Right ventricle myocardium inferior (tissue), 1 donor: ENCODE data around the gene MED19. TPM values are rescaled to one million over a fixed set of nuclear protein-coding genes. Genes with fewer than 3 reads are reported as not detected.
A peak's percentile ranks its signal among the peaks of the same experiment; 100 is the strongest.

Source experiments
- ATAC-seq: fragments of 200-7000 bp; cut with Tn5 transposase; one replicate; pipeline ENCODE4 v1.9.1; 2020; ENCODE audit warnings: mild to moderate bottlenecking, moderate library complexity
- DNase-seq: peaks from one replicate; pipeline ENCODE4 v3.0.0; 2021; ENCODE audit errors: missing footprints
- intact Hi-C: fragments of 100-400 bp; cut with DNase I; formaldehyde crosslinking; loops from one replicate; pipeline ENCODE4 v1.11.0; 2022
- total RNA-seq: library from RNA; stranded (reverse); fragmentation: NEBNext Ultra II Directional; extraction: Animal tissue kit (Norgen Biotek cat#: 25700); gene quantifications from one replicate; pipeline ENCODE4 v1.2.1, GENCODE V29; 2021
- donor health status: DM: no; HTN: yes; CAD: no; lungs with severe emphysema.

MED19 gene
- total RNA-seq, 1 donor from 2014 or later, result 7.9 TPM

- intact Hi-C loops, result no loop called here
- no peak for ATAC-seq
- no peak for DNase-seq
These were observed 49.1 kb downstream of the MED19 start for GRCh38 chr11:57662893-57663292.

- intact Hi-C loops, result no loop called here
- no peak for DNase-seq
- ATAC-seq, result no peak
These were observed 52.3 kb downstream of the MED19 start for GRCh38 chr11:57659669-57660068.

DNA sequence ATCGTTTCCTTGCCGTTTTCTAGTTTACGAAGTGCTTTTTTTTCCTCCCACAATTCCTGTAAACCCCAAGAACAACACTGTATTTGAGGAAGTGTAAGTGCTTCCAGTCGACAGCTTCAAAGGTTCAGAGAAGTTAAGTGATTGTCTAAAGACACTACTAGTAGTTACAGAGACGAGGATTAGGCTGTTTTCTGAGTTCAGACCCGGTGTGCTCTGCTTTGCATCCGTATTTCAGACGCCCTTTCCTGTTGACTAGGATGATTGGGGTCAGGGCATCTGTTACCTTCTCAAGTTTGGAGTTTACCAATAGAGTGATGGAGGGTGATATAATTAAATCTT, 54.0 kb downstream of the MED19 start:
- ATAC-seq (no peak), DNase-seq (no peak)
- intact Hi-C loops, result no loop called here

DNA sequence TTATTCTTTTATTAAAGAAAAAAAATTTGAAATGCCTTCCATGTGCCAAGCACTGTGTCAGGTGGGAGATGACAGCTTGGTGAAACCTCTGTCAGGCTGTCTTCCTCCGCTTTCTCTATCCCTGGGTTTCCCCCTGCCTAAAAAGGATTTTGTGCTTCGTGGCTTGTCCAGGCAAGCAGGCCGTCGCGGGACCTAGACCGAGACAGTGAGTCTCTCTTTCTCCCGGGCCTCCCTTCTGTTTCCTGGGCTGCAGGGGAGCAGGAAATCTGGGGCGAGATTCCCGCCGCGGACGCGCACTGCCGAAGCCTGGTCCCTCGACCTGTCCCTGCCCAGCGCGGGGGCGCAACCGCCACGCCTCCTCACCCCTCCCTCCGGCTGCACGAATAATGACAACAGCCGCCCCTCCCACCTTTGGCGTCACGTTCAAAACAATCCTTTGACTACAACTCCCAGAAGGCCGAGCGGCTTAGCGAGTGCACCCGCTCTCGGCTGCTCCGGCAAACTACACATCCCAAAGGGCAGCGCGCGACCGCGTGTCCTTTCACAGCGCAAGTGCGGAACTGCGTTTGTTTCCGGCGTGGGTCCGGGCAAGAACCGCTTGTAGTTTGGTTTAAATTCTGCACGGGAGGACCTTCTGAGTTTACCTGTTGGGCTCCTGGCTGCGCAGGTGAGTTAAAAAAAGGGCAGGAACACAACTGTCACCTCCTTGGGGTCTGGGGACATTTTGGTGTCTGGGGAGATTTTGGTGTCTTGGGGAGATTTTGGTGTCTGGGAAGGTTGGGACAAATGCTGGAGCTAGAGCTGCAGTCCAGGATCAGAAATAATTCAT, 54.6 kb downstream of the MED19 start, which contains the start of gene CLP1:
Gene CLP1, plus strand, starts transcription at position 569 of the 829 bp plus-strand sequence. CDS start 1,715 bp downstream, outside the sequence.
- intact Hi-C loops, result no loop called here
- ATAC-seq (peak; percentile 98), DNase-seq (peak; percentile 100)

GRCh38 chr11:57656885-57657193, 55.2 kb downstream of the MED19 start:
- DNase-seq (no peak), ATAC-seq (no peak)
- intact Hi-C loops, result no loop called here

Other genes starting within 250 kb of the MED19 start
- gene SLC43A1, start 196.5 kb downstream of the MED19 start, total RNA-seq, result 6.4 TPM
- 58.1 TPM for gene TIMM10, start 181.5 kb downstream of the MED19 start, total RNA-seq
- gene SMTNL1, start 174.6 kb downstream of the MED19 start, total RNA-seq, result not detected
- gene UBE2L6, start 144.5 kb downstream of the MED19 start, total RNA-seq, result 19.2 TPM
- gene SERPING1, start 114.5 kb downstream of the MED19 start, total RNA-seq, result 157 TPM
- 0.51 TPM for gene YPEL4, start 62.3 kb downstream of the MED19 start, total RNA-seq
- gene CLP1, start 54.5 kb downstream of the MED19 start, total RNA-seq, result 6.2 TPM
- 44.9 TPM for gene ZDHHC5, start 44.1 kb downstream of the MED19 start, total RNA-seq
- gene TMX2, start 378 bp upstream of the MED19 start, total RNA-seq, result 56.9 TPM
- 72.9 TPM for gene SELENOH, start 29.3 kb upstream of the MED19 start, total RNA-seq
- not detected for gene BTBD18, start 39.6 kb upstream of the MED19 start, total RNA-seq
- 67.0 TPM for gene CTNND1, start 49.6 kb upstream of the MED19 start, total RNA-seq